AG04449 (cell line): ENCODE data around the gene HTATIP2.
A peak's percentile ranks its signal among the peaks of the same experiment; 100 is the strongest.
"Not testable (repeated sequence)": the region's sequence is repeated elsewhere in the genome, so short reads cannot be mapped to it uniquely, and the experiment has no call there.

Source experiments
- CTCF ChIA-PET: fragments of 350-600 bp; formaldehyde crosslinking; extraction: SDS; loops from one replicate; lab custom pipeline; 2021; ENCODE audit warnings: antibody characterized with exemption; lab: Yijun Ruan, JAX
- POLR2A ChIA-PET: fragments of 400-600, 350-600 bp; formaldehyde crosslinking; extraction: SDS; loops from one replicate; lab custom pipeline; 2020; ENCODE audit warnings: antibody characterized with exemption, inconsistent platforms; lab: Yijun Ruan, JAX
- DNase-seq: peaks from one replicate; pipeline ENCODE4 v3.0.0-alpha.2; 2010; ENCODE audit warnings: low read depth, low spot score
- H3K4me3 ChIP-seq: 2 replicates; pipeline ENCODE4 v1.5.1; 2011; ENCODE audit warnings: low read depth, mild to moderate bottlenecking, control low read depth, low read length
- CTCF ChIP-seq: IDR thresholded peaks from one replicate; pipeline ENCODE4 v1.5.1; 2011; ENCODE audit warnings: mild to moderate bottlenecking, moderate library complexity, low read length, control low read depth, inconsistent platforms; ENCODE audit not compliant: insufficient read depth; ENCODE audit errors: missing control alignments

The HTATIP2 gene

GRCh38 chr11:20374741-20375300, 11.3 kb downstream of the HTATIP2 start:
- no peak for TF ChIP-seq CTCF
- CTCF ChIA-PET = interaction anchor here (0.7 to 1.2 kb wide), 4 partner anchors 10 to 235 kb away, joined by 3 to 4 read pairs (median 3); no protein-coding TSS in a partner anchor

GRCh38 chr11:20376162-20376730, 12.7 kb downstream of the HTATIP2 start:
- no peak overlapping the region for H3K4me3 ChIP-seq
- POLR2A ChIA-PET = no interaction called here
- no peak for TF ChIP-seq CTCF
- CTCF ChIA-PET = interaction anchor here (1.1 kb wide), 1 partner anchor 11 kb away, joined by 3 read pairs; no protein-coding TSS in a partner anchor
- no peak for DNase-seq

More at GRCh38 chr11:20374741-20375300, 11.3 kb downstream of the HTATIP2 start:
- no peak overlapping the region for H3K4me3 ChIP-seq
- POLR2A ChIA-PET = no interaction called here
- no peak for DNase-seq

GRCh38 chr11:20385996-20386395, 22.5 kb downstream of the HTATIP2 start:
- H3K4me3 ChIP-seq, DNase-seq, POLR2A ChIA-PET: not testable (repeated sequence)
- CTCF ChIA-PET = interaction anchor here (1.1 to 1.5 kb wide), 6 partner anchors 8 to 457 kb away, joined by 3 to 10 read pairs (median 4); partner anchors contain the start of gene HTATIP2

- POLR2A ChIA-PET = interaction anchor here (0.6 kb wide), 1 partner anchor 369 kb away, joined by 3 read pairs; no protein-coding TSS in a partner anchor
- TF ChIP-seq CTCF = no peak
Observed at GRCh38 chr11:20387261-20388095, 24.0 kb downstream of the HTATIP2 start, which contains the start of gene PRMT3. Gene PRMT3, plus strand, starts transcription at chr11:20387716. Its CDS starts 31 bp downstream, at chr11:20387747.

GRCh38 chr11:20388096-20389055, 24.9 kb downstream of the HTATIP2 start:
- ChIA-PET CTCF (interaction anchor here (1.1 to 1.5 kb wide), 4 partner anchors 9 to 222 kb away, joined by 3 to 10 read pairs (median 5); no protein-coding TSS in a partner anchor), POLR2A (no interaction called here)
- DNase-seq = no peak
- TF ChIP-seq CTCF = no peak
- peak overlapping the region; percentile 98 for H3K4me3 ChIP-seq

More at GRCh38 chr11:20387261-20388095, 24.0 kb downstream of the HTATIP2 start, which contains the start of gene PRMT3:
- peak within 1 kb of the TSS; percentile 98 for H3K4me3 ChIP-seq
- CTCF ChIA-PET = interaction anchor here (0.6 to 1.4 kb wide), 9 partner anchors 9 to 259 kb away, joined by 3 to 10 read pairs (median 3); partner anchors contain the start of gene HTATIP2
- peak; percentile 59 for DNase-seq
